H9 (cell line): ENCODE results near the gene PTBP2. TPM values are rescaled to one million over a fixed set of nuclear protein-coding genes. Genes with fewer than 3 reads are reported as not detected.

ENCODE experiments used
- DNase-seq: peaks from one replicate; pipeline ENCODE4 v3.0.0-alpha.2; 2017
- H2AFZ ChIP-seq: one replicate; pipeline ENCODE4 v1.6.1; 2013; ENCODE audit warnings: mild to moderate bottlenecking, low read length, control low read depth, moderate library complexity
- H2AK5ac ChIP-seq: 2 replicates; pipeline ENCODE4 v1.6.1; 2013; ENCODE audit warnings: low read length, control low read depth, mixed read lengths; ENCODE audit not compliant: insufficient read length
- H2BK120ac ChIP-seq: one replicate; pipeline ENCODE4 v1.6.1; 2013; ENCODE audit warnings: low read depth, mild to moderate bottlenecking, low read length, control low read depth, inconsistent platforms; ENCODE audit not compliant: poor library complexity, severe bottlenecking
- H2BK12ac ChIP-seq: 2 replicates; pipeline ENCODE4 v1.6.1; 2013; ENCODE audit warnings: low read length, control low read depth, mixed read lengths, low read depth; ENCODE audit not compliant: insufficient read length
- H2BK15ac ChIP-seq: 2 replicates; pipeline ENCODE4 v1.6.1; 2013; ENCODE audit warnings: low read depth, low read length, control low read depth
- H2BK20ac ChIP-seq: one replicate; pipeline ENCODE4 v1.6.1; 2013; ENCODE audit warnings: low read depth, mild to moderate bottlenecking, low read length, control low read depth, inconsistent platforms; ENCODE audit not compliant: poor library complexity, severe bottlenecking
- H2BK5ac ChIP-seq: 2 replicates; pipeline ENCODE4 v1.6.1; 2013; ENCODE audit warnings: low read length, control low read depth, mixed read lengths; ENCODE audit not compliant: insufficient read length
- H3K14ac ChIP-seq: 2 replicates; pipeline ENCODE4 v1.6.1; 2013; ENCODE audit warnings: low read length, control low read depth; ENCODE audit not compliant: insufficient read depth
- H3K18ac ChIP-seq: 2 replicates; pipeline ENCODE4 v1.6.1; 2013; ENCODE audit warnings: low read depth, mild to moderate bottlenecking, mixed read lengths, low read length, control low read depth; ENCODE audit not compliant: insufficient read length
- H3K23ac ChIP-seq: 2 replicates; pipeline ENCODE4 v1.6.1; 2013; ENCODE audit warnings: low read length, control low read depth, mixed read lengths, low read depth; ENCODE audit not compliant: insufficient read length
- H3K23me2 ChIP-seq: 2 replicates; pipeline ENCODE4 v1.6.1; 2013; ENCODE audit warnings: low read depth, mild to moderate bottlenecking, mixed read lengths, low read length, control low read depth; ENCODE audit not compliant: insufficient read length, poor library complexity, severe bottlenecking
- H3K27ac ChIP-seq: 2 replicates; pipeline ENCODE4 v1.5.1; 2013; ENCODE audit warnings: low read length, control low read depth, mixed read lengths, low read depth; ENCODE audit not compliant: insufficient read length
- H3K27me3 ChIP-seq: 2 replicates; pipeline ENCODE4 v1.6.1; 2013; ENCODE audit warnings: low read length, control low read depth, inconsistent platforms; ENCODE audit not compliant: insufficient read depth
- H3K4ac ChIP-seq: 2 replicates; pipeline ENCODE4 v1.6.1; 2013; ENCODE audit warnings: low read depth, mild to moderate bottlenecking, control low read depth, inconsistent platforms, low read length, moderate library complexity
- H3K4me1 ChIP-seq: 2 replicates; pipeline ENCODE4 v1.6.1; 2013; ENCODE audit warnings: low read length, control low read depth, inconsistent platforms; ENCODE audit not compliant: insufficient read depth
- H3K4me2 ChIP-seq: 2 replicates; pipeline ENCODE4 v1.6.1; 2013; ENCODE audit warnings: low read length, control low read depth, mixed read lengths; ENCODE audit not compliant: insufficient read length, insufficient read depth
- H3K56ac ChIP-seq: 2 replicates; pipeline ENCODE4 v1.6.1; 2013; ENCODE audit warnings: low read depth, mild to moderate bottlenecking, mixed read lengths, low read length, control low read depth; ENCODE audit not compliant: insufficient read length
- H3K79me1 ChIP-seq: 2 replicates; pipeline ENCODE4 v1.6.1; 2013; ENCODE audit warnings: low read depth, mild to moderate bottlenecking, moderate library complexity, low read length, control low read depth, inconsistent platforms; ENCODE audit not compliant: insufficient read depth, poor library complexity, severe bottlenecking
- H3K79me2 ChIP-seq: 2 replicates; pipeline ENCODE4 v1.6.1; 2013; ENCODE audit warnings: low read length, control low read depth, inconsistent platforms; ENCODE audit not compliant: insufficient read depth
- H3K9ac ChIP-seq: 2 replicates; pipeline ENCODE4 v1.6.1; 2013; ENCODE audit warnings: low read length, control low read depth, mixed read lengths; ENCODE audit not compliant: insufficient read length; ENCODE audit errors: extremely low read depth
- H3K9me3 ChIP-seq: one replicate; pipeline ENCODE4 v1.6.1; 2013; ENCODE audit warnings: low read depth, low read length, inconsistent platforms; ENCODE audit not compliant: control insufficient read depth
- H3T11ph ChIP-seq: one replicate; pipeline ENCODE4 v1.6.1; 2013; ENCODE audit warnings: mild to moderate bottlenecking, low read length, control low read depth, inconsistent platforms
- H4K20me1 ChIP-seq: one replicate; pipeline ENCODE4 v1.6.1; 2013; ENCODE audit not compliant: control insufficient read depth, insufficient read length, insufficient read depth
- H4K5ac ChIP-seq: 2 replicates; pipeline ENCODE4 v1.6.1; 2013; ENCODE audit warnings: low read depth, mild to moderate bottlenecking, mixed read lengths, low read length, control low read depth; ENCODE audit not compliant: insufficient read length
- H4K8ac ChIP-seq: replicated peaks from 2 replicates; pipeline ENCODE4 v1.6.1; 2013; ENCODE audit warnings: low read length, control low read depth, mixed read lengths, low read depth; ENCODE audit not compliant: insufficient read length
- H4K91ac ChIP-seq: 2 replicates; pipeline ENCODE4 v1.6.1; 2013; ENCODE audit warnings: low read depth, mild to moderate bottlenecking, moderate library complexity, mixed read lengths, low read length, control low read depth; ENCODE audit not compliant: insufficient read length
- H3K27ac Mint-ChIP-seq, 3 experiments: 2 replicates in 2 of 3; 3 replicates in 1 of 3; pipeline ENCODE4 v1.8.0; 2020 to 2021; ENCODE audit warnings: mixed read lengths in 3 of 3, mild to moderate bottlenecking in 1 of 3, moderate library complexity in 1 of 3
- H3K27me3 Mint-ChIP-seq: 2 replicates; pipeline ENCODE4 v1.8.0; 2021; ENCODE audit warnings: low read depth, mild to moderate bottlenecking, moderate library complexity, mixed read lengths
- H3K36me3 Mint-ChIP-seq, 3 experiments: 2 replicates in 2 of 3; 3 replicates in 1 of 3; pipeline ENCODE4 v1.8.0; 2020 to 2021; ENCODE audit warnings: low read depth in 3 of 3, mixed read lengths in 3 of 3; ENCODE audit not compliant: insufficient read depth in 1 of 3
- H3K4me1 Mint-ChIP-seq, 2 experiments: 2 replicates each; pipeline ENCODE4 v1.8.0; 2020; ENCODE audit warnings: mixed read lengths in 2 of 2
- H3K4me3 Mint-ChIP-seq, 2 experiments: 2 replicates in 1 of 2; 3 replicates in 1 of 2; pipeline ENCODE4 v1.8.0; 2020 to 2021; ENCODE audit warnings: mild to moderate bottlenecking in 2 of 2, mixed read lengths in 2 of 2, moderate library complexity in 1 of 2
- H3K9me3 Mint-ChIP-seq, 2 experiments: 2 replicates in 1 of 2; 3 replicates in 1 of 2; pipeline ENCODE4 v1.8.0; 2020; ENCODE audit warnings: mild to moderate bottlenecking in 2 of 2, mixed read lengths in 2 of 2, moderate library complexity in 1 of 2
- CTCF ChIP-seq: fragments of 200-600 bp; sonication (generic); conservative IDR thresholded peaks from 3 replicates; pipeline ENCODE4 v1.8.0; 2021; ENCODE audit warnings: antibody characterized with exemption, mild to moderate bottlenecking
- WGBS: extraction: QIAGEN DNeasy Blood & Tissue Kit; methylation state at CpG from one replicate; pipeline ENCODE4 v1.1.7; 2013; ENCODE audit warnings: missing lambda C conversion rate, low lambda C conversion rate, mixed read lengths; ENCODE audit not compliant: insufficient read length; ENCODE audit errors: extremely low coverage; 5-methylcytosine and 5-hydroxymethylcytosine counted together
- total RNA-seq: library from RNA; stranded (reverse); gene quantifications from 2 replicates; pipeline ENCODE4 v1.2.1, GENCODE V29; 2021

PTBP2 gene
- total RNA-seq, 1 experiment from 2014 or later, result 75.4 TPM

- H3K9me3 ChIP-seq, result no peaks in the 10 kb centered on the region
- H2BK20ac ChIP-seq, result no peak overlapping the region
- no peak overlapping the region for H2AFZ ChIP-seq
- no peak overlapping the region for H2BK12ac ChIP-seq
- H3K9ac ChIP-seq, result no peak overlapping the region
- H4K91ac ChIP-seq, result no peak overlapping the region
- Mint-ChIP-seq H3K27ac (no peak overlapping the region), H3K36me3 (peaks cover 0 to 5% (median 2%) of the 10 kb centered on the region in 3 experiments; a peak in 3 of 7 replicates), H3K4me1 (peaks cover 0 to 2% of the 10 kb centered on the region in 2 experiments; a peak in 3 of 4 replicates), H3K27me3 (no peaks in the 10 kb centered on the region; the same call in 1 of the 2 replicates), H3K9me3 (peaks cover 0 to 2% of the 10 kb centered on the region in 2 experiments; a peak in 1 of 5 replicates), H3K4me3 (no peak overlapping the region)
- no peak overlapping the region for H2AK5ac ChIP-seq
- H4K20me1 ChIP-seq, result no peaks in the 10 kb centered on the region
- no peak overlapping the region for H3K4ac ChIP-seq
- H3K14ac ChIP-seq, result no peak overlapping the region
- H3K79me1 ChIP-seq, result no peaks in the 10 kb centered on the region
- H3K23ac ChIP-seq, result no peak overlapping the region
- no peak overlapping the region for H3K4me2 ChIP-seq
- no peak overlapping the region for H3K56ac ChIP-seq
- no peaks in the 10 kb centered on the region for H3K4me1 ChIP-seq
- H2BK5ac ChIP-seq, result no peak overlapping the region
- no peaks in the 10 kb centered on the region for H3K23me2 ChIP-seq
- no peak overlapping the region for H3K18ac ChIP-seq
- TF ChIP-seq CTCF, result no peak
- H3K79me2 ChIP-seq, result no peaks in the 10 kb centered on the region
- WGBS, result no CpG with 5 or more reads among the region's 3 CpGs
- H3K27ac ChIP-seq, result no peak overlapping the region
- no peak overlapping the region for H4K8ac ChIP-seq
- H3K27me3 ChIP-seq, result no peaks in the 10 kb centered on the region
- H2BK120ac ChIP-seq, result no peak overlapping the region
- no peak overlapping the region for H2BK15ac ChIP-seq
- DNase-seq, result no peak
- H3T11ph ChIP-seq, result no peak overlapping the region
- no peak overlapping the region for H4K5ac ChIP-seq
These were observed 121.6 kb downstream of the PTBP2 start for GRCh38 chr1:96843196-96843595.
